Sciatic nerve (tissue), 1 donor: ENCODE measurements around the gene AATF. TPM values are rescaled to one million over a fixed set of nuclear protein-coding genes. Genes with fewer than 3 reads are reported as not detected.

Experiments
- microRNA-seq: library from miRNA; unstranded; fragments of <30 nt; microRNA quantifications from one replicate; pipeline ENCODE4 v1.2.0, GENCODE V29; 2020
- total RNA-seq: library from RNA; stranded (reverse); fragmentation: NEBNext Ultra II Directional; extraction: Animal tissue kit (Norgen Biotek cat#: 25700); gene quantifications from one replicate; pipeline ENCODE4 v1.2.1, GENCODE V29; 2021
- donor health status: DM: no; HTN: no; CAD: no.

The AATF gene
- total RNA-seq, 1 donor from 2014 or later: 41.5 TPM

Small RNA genes within 50 kb of the gene (microRNA-seq; reads per million reads assigned to microRNA genes)
- gene MIR2909: not detected

Other genes with a start within 250 kb of the AATF start
- not detected for gene LHX1, start 11.5 kb upstream of the AATF start, total RNA-seq